HG03060 (cell line): Measurements from ENCODE around the gene DYNLT1.
"Not testable (repeated sequence)": the region's sequence is repeated elsewhere in the genome, so short reads cannot be mapped to it uniquely, and the experiment has no call there.

ENCODE experiments used
- ATAC-seq: cut with Tn5 transposase; IDR thresholded peaks from one replicate; pipeline ENCODE4 v1.9.1; 2021; ENCODE audit warnings: low read depth, moderate number of reproducible peaks; ENCODE audit not compliant: unreplicated experiment

The DYNLT1 gene

GRCh38 chr6:158606011-158606410, 38.5 kb downstream of the DYNLT1 start:
- ATAC-seq, result not testable (repeated sequence)

DNA sequence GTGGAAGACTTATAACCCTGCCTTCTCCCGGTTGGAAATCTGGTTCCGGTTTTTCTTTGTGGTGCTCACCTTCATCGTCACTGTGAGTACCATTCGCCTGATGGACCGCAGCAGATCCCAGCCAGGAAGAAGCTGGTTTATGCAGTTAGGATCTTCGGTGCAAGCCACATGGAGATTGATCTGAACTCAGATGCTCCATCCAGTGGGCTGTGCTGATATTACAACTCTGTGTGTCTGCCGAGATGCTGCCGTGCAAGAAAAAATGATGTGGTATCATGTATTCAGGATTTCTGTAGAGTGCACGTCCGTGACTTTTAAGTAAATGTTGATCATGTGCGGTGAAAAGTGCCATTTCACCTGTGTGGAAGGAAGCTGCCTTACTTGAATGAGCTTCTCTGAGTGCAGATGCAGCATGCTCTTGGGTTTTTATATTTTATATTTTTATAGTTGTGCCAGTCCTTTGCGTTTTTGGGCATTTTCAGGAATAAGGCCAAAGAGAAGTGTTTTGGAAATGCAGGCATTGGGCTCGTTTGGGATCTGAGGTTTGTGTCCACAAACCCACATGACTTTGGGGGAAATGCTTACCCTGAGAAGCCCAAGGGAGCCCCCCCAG, 39.2 kb downstream of the DYNLT1 start:
- ATAC-seq, result no peak

- ATAC-seq, result no peak
These were observed 40.5 kb downstream of the DYNLT1 start for GRCh38 chr6:158604048-158604406.

DNA sequence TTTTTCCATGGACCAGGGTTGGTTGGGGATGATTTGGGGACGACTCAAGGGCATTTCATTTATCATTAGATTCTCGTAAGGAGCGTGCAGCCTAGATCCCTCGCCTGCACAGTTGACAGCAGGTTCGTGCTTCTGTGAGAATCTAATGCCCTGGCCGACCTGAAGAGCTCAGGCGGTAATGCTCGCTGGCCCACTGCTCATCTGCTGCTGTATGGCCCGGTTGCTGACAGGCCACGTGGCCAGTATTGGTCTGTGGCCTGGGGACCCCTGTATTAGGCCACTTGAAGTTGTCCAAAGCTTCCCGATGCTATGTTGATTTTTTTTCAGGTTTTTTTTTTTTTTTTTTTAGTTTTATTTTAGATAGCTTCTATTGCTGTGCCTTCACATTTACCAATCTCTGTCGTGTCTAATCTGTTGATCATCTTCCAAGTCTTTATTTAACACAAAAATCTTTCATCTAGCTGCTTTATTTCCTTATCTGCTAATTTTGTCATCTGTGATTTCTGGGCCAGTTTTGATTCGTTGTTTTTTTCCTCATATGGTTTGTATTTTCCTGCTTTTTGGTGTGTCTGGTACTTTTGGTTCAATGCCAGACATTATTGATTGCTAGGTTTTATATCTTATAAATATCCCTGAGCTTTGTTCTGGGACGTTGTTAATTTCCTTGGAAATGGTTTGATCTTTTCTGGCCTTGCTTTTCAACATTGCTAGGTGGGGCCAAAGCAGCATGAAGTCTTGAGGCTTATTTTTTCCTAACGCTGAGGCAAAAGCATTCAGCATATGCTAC, 41.1 kb downstream of the DYNLT1 start:
- no peak for ATAC-seq

DNA sequence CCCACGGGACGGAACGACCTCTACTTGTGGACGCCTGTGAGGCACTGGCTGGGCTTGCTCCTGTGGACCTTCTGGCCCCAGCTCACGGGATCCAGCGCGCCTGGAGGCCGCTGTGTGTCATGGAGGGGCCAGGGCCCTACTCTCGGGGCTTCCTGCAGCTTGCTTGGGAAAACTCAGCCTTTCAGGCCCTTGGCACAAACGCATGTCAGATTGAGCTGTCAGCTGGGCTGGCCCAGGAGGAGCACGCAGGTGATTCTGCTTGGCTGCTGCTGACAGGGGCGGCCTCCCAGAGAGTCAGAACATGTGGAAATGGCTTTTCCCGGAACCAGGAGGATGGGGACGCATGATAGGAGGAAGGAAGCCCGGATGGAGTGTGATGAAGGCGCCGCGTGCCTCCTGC, 44.9 kb downstream of the DYNLT1 start:
- ATAC-seq, result no peak

DNA sequence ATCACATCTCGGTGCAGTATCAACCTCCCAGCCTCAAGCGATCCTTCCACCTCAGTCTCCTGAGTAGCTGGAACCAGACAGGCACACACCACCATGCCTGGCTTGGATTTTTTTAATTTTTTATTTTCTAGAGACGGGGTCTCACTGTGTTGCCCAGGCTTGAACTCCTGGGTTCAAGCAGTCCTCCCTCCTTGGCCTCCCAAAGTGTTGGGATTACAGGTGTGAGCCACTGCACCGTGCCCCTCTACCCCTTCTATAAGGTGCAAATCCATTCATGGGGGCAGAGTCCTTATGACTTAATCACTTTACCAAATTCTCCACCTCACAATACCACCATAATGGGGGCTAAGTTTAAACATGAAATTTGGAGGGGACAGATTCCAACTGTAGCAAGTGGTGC, 47.0 kb downstream of the DYNLT1 start:
- no peak for ATAC-seq

GRCh38 chr6:158596861-158597260, 47.7 kb downstream of the DYNLT1 start:
- no peak for ATAC-seq

- ATAC-seq, result no peak
These were observed 49.3 kb downstream of the DYNLT1 start for GRCh38 chr6:158595223-158595622.

- ATAC-seq, result no peak
These were observed 50.9 kb downstream of the DYNLT1 start for GRCh38 chr6:158593670-158594069.

- ATAC-seq, result no peak
These were observed 52.7 kb downstream of the DYNLT1 start for GRCh38 chr6:158591810-158592209.

DNA sequence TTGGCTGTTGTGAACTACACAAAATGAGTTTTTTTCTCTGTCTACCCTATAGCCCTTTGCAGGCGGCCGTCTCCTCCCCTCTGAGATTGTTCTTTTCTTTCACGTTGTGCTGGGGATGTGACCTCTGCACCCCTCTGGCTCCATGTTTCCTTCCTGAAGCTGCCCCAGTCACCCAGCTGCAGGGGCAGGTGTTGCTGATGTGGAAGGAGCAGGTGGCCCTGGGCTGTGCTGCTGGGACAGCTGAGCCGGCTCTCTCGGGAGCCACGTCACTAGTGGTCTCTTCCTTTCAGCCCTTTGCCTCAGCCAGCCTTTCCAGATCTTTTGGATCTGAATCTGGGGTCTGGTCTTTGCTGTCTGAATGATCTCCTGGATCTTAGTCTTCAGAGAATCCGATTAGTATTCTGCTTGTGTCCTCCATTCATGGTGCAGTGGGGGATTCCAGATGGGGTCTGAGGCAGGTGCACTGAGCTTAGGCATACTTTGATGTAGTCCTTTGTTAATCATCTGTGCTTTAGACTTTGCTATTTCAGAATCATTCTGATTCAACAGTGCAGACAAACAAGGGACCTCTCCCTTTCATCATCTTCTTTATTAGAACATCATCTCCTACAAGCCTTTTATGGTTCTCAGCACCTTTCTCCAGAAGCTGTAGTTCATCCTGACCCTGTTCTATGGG, 53.3 kb downstream of the DYNLT1 start:
- ATAC-seq, result no peak

DNA sequence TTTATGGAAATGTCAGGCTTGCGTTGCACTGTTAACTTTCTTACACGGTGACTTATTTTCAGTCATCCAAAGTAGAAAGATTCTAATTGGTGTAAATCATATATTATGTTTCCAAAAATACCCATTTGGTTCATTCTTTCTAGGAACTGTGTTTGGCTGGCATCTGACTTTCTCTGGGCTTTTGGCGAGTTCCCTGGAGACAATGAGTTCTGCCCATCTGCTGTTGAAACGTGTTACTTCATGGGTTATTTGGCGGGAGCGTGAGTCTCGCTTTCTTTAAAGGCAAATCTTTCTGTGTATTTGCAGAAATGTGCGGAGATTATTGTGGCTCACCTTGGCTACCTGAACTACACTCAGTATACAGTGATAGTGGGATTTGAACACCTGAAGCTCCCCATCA, 55.2 kb downstream of the DYNLT1 start:
- no peak for ATAC-seq

GRCh38 chr6:158586652-158587051, 57.9 kb downstream of the DYNLT1 start:
- no peak for ATAC-seq
